MM.1S (cell line): ENCODE data around the gene PPP2R3C.

Source experiments
- DNase-seq: peaks from one replicate; pipeline ENCODE4 v3.0.0-alpha.2; 2015
- H2AFZ ChIP-seq: fragments of 300-600 bp; sonication (generic); 2 replicates; pipeline ENCODE4 v1.6.0; 2016; ENCODE audit warnings: antibody characterized with exemption, low read length
- H3F3A ChIP-seq: fragments of 300-600 bp; sonication (generic); 2 replicates; pipeline ENCODE4 v1.6.1; 2016; ENCODE audit warnings: mild to moderate bottlenecking, antibody characterized with exemption, low read length, moderate library complexity, mixed read lengths; ENCODE audit not compliant: insufficient read depth
- H3K27ac ChIP-seq: fragments of 300-600 bp; sonication (generic); 2 replicates; pipeline ENCODE4 v1.5.1; 2016; ENCODE audit warnings: mild to moderate bottlenecking, low read length
- H3K27me3 ChIP-seq: fragments of 300-600 bp; sonication (generic); replicated peaks from 2 replicates; pipeline ENCODE4 v1.6.0; 2016; ENCODE audit warnings: low read length; ENCODE audit not compliant: insufficient read depth
- H3K36me3 ChIP-seq: fragments of 300-600 bp; sonication (generic); replicated peaks from 2 replicates; pipeline ENCODE4 v1.6.1; 2016; ENCODE audit warnings: mild to moderate bottlenecking, low read length, mixed read lengths; ENCODE audit not compliant: insufficient read depth
- H3K4me1 ChIP-seq: fragments of 300-600 bp; sonication (generic); 2 replicates; pipeline ENCODE4 v1.6.1; 2016; ENCODE audit warnings: low read length, mixed read lengths
- H3K4me2 ChIP-seq: fragments of 300-600 bp; sonication (generic); 2 replicates; pipeline ENCODE4 v1.6.0; 2016; ENCODE audit warnings: low read depth, low read length
- H3K4me3 ChIP-seq: fragments of 300-600 bp; sonication (generic); 2 replicates; pipeline ENCODE4 v1.5.1; 2016; ENCODE audit warnings: low read length, mixed read lengths
- H3K79me2 ChIP-seq: fragments of 300-600 bp; sonication (generic); 2 replicates; pipeline ENCODE4 v1.6.1; 2016; ENCODE audit warnings: mixed run types, low read length, mixed read lengths
- H3K9ac ChIP-seq: fragments of 300-600 bp; sonication (generic); 2 replicates; pipeline ENCODE4 v1.6.1; 2016; ENCODE audit warnings: low read length, mixed read lengths
- H3K9me2 ChIP-seq: fragments of 300-600 bp; sonication (generic); replicated peaks from 2 replicates; pipeline ENCODE4 v1.6.1; 2016; ENCODE audit warnings: mild to moderate bottlenecking, low read length, mixed read lengths; ENCODE audit not compliant: insufficient read depth
- H3K9me3 ChIP-seq: fragments of 300-600 bp; sonication (generic); replicated peaks from 2 replicates; pipeline ENCODE4 v1.6.1; 2016; ENCODE audit warnings: mild to moderate bottlenecking, low read length, mixed read lengths; ENCODE audit not compliant: insufficient read depth
- H4K20me1 ChIP-seq: fragments of 300-600 bp; sonication (generic); 2 replicates; pipeline ENCODE4 v1.6.1; 2016; ENCODE audit warnings: mild to moderate bottlenecking, low read length, moderate library complexity, mixed read lengths; ENCODE audit not compliant: insufficient read depth
- EZH2 ChIP-seq: fragments of 300-600 bp; sonication (generic); optimal IDR thresholded peaks from 2 replicates; pipeline ENCODE3; 2017; ENCODE audit warnings: low read depth, mild to moderate bottlenecking, antibody characterized with exemption, low read length, mixed read lengths
- EZH2phosphoT487 ChIP-seq: fragments of 300-600 bp; sonication (generic); IDR thresholded peaks from 2 replicates; pipeline ENCODE4 v1.6.1; 2018; ENCODE audit warnings: antibody characterized with exemption, low read length
- TF ChIP-seq, protein P1 (sequence below): fragments of 300-600 bp; sonication (generic); IDR thresholded peaks from 2 replicates; pipeline ENCODE4 v1.5.1; 2016; ENCODE audit warnings: antibody characterized with exemption, low read length, mixed read lengths

The PPP2R3C gene

GRCh38 chr14:35051796-35052195 lies 70.0 kb downstream of the PPP2R3C start:
- H3F3A ChIP-seq, result no peaks in the 10 kb centered on the region; the same call in 1 of the 2 replicates
- no peaks in the 10 kb centered on the region for H3K27me3 ChIP-seq
- H3K27ac ChIP-seq, result no peak overlapping the region
- H3K9me3 ChIP-seq, result no peaks in the 10 kb centered on the region
- no peaks in the 10 kb centered on the region for H3K79me2 ChIP-seq
- no peak overlapping the region for H2AFZ ChIP-seq
- H3K4me3 ChIP-seq, result no peak overlapping the region
- H3K9ac ChIP-seq, result no peak overlapping the region
- H4K20me1 ChIP-seq, result no peaks in the 10 kb centered on the region
- DNase-seq, result no peak
- H3K9me2 ChIP-seq, result no peaks in the 10 kb centered on the region
- H3K36me3 ChIP-seq, result no peaks in the 10 kb centered on the region
- no peak overlapping the region for H3K4me2 ChIP-seq
- H3K4me1 ChIP-seq, result 0 out of 2 replicates have a peak, but pooled peaks cover 1% of the 10 kb centered on the region
- TF ChIP-seq EZH2 (no peak), EZH2phosphoT487 (no peak)
- TF ChIP-seq, protein P1, sequence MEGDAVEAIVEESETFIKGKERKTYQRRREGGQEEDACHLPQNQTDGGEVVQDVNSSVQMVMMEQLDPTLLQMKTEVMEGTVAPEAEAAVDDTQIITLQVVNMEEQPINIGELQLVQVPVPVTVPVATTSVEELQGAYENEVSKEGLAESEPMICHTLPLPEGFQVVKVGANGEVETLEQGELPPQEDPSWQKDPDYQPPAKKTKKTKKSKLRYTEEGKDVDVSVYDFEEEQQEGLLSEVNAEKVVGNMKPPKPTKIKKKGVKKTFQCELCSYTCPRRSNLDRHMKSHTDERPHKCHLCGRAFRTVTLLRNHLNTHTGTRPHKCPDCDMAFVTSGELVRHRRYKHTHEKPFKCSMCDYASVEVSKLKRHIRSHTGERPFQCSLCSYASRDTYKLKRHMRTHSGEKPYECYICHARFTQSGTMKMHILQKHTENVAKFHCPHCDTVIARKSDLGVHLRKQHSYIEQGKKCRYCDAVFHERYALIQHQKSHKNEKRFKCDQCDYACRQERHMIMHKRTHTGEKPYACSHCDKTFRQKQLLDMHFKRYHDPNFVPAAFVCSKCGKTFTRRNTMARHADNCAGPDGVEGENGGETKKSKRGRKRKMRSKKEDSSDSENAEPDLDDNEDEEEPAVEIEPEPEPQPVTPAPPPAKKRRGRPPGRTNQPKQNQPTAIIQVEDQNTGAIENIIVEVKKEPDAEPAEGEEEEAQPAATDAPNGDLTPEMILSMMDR, result no peak

GRCh38 chr14:35050652-35051051 lies 71.1 kb downstream of the PPP2R3C start:
- H3K4me2 ChIP-seq, result no peak overlapping the region
- H3K9ac ChIP-seq, result no peak overlapping the region
- H3K27me3 ChIP-seq, result no peaks in the 10 kb centered on the region
- DNase-seq, result no peak
- H3K79me2 ChIP-seq, result no peaks in the 10 kb centered on the region
- no peaks in the 10 kb centered on the region for H3K9me3 ChIP-seq
- no peaks in the 10 kb centered on the region for H4K20me1 ChIP-seq
- H3K27ac ChIP-seq, result no peak overlapping the region
- no peak overlapping the region for H2AFZ ChIP-seq
- H3F3A ChIP-seq, result peaks cover 2% of the 10 kb centered on the region
- no peak overlapping the region for H3K4me3 ChIP-seq
- no peak for TF ChIP-seq EZH2
- TF ChIP-seq, protein P1, result no peak
- TF ChIP-seq EZH2phosphoT487, result no peak
- H3K9me2 ChIP-seq, result no peaks in the 10 kb centered on the region
- no peaks in the 10 kb centered on the region for H3K36me3 ChIP-seq
- no peaks in the 10 kb centered on the region for H3K4me1 ChIP-seq

DNA sequence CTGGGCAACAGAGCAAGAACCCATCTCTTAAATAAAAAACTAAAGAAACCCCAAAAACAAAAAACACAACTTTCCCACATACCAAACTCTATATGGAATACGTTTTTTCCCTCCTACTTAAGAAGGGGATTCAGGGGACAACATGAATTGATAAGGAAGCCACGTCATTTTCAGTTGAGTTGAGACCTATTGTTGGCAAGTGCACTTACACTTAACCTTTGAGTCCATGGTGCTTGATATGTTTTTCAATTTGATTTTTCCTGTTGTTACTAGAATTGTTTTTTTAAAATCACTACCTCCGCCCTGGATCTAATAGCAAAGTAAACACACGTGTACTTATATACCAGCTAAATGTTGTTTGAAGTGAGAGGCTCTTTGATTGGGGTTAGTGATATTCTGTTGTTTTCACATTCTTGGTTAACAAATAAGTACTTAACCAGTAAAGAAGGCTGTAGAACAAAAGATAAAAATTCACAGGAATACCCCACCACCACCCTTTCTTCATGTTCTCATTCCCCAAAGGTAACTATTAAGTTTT lies 73.7 kb downstream of the PPP2R3C start:
- no peaks in the 10 kb centered on the region for H3K79me2 ChIP-seq
- no peak overlapping the region for H3K9ac ChIP-seq
- H2AFZ ChIP-seq, result no peak overlapping the region
- peaks cover 8% of the 10 kb centered on the region for H3F3A ChIP-seq
- no peaks in the 10 kb centered on the region for H4K20me1 ChIP-seq
- H3K4me2 ChIP-seq, result no peak overlapping the region
- H3K9me2 ChIP-seq, result no peaks in the 10 kb centered on the region
- H3K27me3 ChIP-seq, result no peaks in the 10 kb centered on the region
- H3K4me3 ChIP-seq, result no peak overlapping the region
- H3K36me3 ChIP-seq, result no peaks in the 10 kb centered on the region
- H3K4me1 ChIP-seq, result no peaks in the 10 kb centered on the region; the same call in 1 of the 2 replicates
- no peak for DNase-seq
- no peaks in the 10 kb centered on the region for H3K9me3 ChIP-seq
- H3K27ac ChIP-seq, result no peak overlapping the region
- TF ChIP-seq EZH2 (no peak), EZH2phosphoT487 (no peak)
- TF ChIP-seq, protein P1, result no peak
